GM12865 (cell line): ENCODE data around the gene SPECC1L.

ENCODE experiments used
- DNase-seq: peaks from one replicate; pipeline ENCODE4 v3.0.0; 2010; ENCODE audit warnings: low read depth
- H3K4me3 ChIP-seq: 2 replicates; pipeline ENCODE4 v1.5.1; 2011; ENCODE audit warnings: mild to moderate bottlenecking, low read depth, low read length, control low read depth
- TF ChIP-seq, protein P1 (sequence below): IDR thresholded peaks from 2 replicates; pipeline ENCODE4 v1.5.1; 2011; ENCODE audit warnings: low read length, control low read depth, low read depth, inconsistent platforms; ENCODE audit not compliant: insufficient read depth; ENCODE audit errors: missing control alignments

Gene SPECC1L, protein sequence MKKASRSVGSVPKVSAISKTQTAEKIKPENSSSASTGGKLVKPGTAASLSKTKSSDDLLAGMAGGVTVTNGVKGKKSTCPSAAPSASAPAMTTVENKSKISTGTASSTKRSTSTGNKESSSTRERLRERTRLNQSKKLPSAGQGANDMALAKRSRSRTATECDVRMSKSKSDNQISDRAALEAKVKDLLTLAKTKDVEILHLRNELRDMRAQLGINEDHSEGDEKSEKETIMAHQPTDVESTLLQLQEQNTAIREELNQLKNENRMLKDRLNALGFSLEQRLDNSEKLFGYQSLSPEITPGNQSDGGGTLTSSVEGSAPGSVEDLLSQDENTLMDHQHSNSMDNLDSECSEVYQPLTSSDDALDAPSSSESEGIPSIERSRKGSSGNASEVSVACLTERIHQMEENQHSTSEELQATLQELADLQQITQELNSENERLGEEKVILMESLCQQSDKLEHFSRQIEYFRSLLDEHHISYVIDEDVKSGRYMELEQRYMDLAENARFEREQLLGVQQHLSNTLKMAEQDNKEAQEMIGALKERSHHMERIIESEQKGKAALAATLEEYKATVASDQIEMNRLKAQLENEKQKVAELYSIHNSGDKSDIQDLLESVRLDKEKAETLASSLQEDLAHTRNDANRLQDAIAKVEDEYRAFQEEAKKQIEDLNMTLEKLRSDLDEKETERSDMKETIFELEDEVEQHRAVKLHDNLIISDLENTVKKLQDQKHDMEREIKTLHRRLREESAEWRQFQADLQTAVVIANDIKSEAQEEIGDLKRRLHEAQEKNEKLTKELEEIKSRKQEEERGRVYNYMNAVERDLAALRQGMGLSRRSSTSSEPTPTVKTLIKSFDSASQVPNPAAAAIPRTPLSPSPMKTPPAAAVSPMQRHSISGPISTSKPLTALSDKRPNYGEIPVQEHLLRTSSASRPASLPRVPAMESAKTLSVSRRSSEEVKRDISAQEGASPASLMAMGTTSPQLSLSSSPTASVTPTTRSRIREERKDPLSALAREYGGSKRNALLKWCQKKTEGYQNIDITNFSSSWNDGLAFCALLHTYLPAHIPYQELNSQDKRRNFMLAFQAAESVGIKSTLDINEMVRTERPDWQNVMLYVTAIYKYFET

DNA sequence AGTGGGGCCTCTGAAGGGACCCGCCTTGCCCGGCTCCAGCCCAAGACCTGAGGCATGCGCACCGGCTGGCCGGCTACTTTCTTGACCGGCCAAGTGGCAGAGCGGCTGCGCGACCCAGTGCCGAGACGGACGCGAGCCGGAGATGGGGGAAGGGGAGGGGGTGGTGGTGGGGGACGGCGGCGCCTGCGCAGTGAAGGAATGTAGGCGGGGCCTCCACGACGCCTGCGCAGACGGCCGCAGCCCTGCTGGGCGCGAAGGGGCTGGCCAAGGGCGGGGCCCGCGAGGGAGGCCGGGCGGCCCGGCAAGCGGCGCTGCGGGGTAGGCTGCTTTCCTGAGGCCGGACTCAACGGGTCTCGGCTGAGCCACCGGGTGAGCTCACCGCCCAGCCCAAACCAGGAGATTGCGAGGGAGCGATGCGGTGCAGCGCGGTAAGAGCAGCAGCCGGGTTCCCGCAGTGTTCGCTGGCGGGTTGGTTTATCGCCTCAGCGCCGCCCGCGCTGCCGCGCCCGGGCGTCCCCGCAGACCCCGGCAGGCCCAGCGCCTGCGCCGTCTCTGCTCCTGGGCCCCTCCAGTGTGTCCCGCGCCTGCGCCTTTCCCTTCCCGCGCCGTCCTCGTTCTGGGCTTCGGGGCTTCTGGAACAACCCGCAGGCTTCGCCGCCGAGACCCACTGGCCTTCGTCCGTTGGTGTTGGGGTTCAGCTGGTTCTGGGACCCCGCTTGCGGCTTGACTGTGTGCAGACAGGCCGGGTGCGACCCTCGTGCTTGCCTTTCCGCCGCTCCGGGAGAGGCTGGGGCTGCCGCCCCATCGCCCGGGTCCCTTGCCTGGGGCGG, at the start of gene SPECC1L:
SPECC1L (plus strand) TSS at position 276 of the 830 bp plus-strand sequence. CDS start 31,401 bp downstream, outside the sequence.
- peak; percentile 96 for DNase-seq
- TF ChIP-seq, protein P1, sequence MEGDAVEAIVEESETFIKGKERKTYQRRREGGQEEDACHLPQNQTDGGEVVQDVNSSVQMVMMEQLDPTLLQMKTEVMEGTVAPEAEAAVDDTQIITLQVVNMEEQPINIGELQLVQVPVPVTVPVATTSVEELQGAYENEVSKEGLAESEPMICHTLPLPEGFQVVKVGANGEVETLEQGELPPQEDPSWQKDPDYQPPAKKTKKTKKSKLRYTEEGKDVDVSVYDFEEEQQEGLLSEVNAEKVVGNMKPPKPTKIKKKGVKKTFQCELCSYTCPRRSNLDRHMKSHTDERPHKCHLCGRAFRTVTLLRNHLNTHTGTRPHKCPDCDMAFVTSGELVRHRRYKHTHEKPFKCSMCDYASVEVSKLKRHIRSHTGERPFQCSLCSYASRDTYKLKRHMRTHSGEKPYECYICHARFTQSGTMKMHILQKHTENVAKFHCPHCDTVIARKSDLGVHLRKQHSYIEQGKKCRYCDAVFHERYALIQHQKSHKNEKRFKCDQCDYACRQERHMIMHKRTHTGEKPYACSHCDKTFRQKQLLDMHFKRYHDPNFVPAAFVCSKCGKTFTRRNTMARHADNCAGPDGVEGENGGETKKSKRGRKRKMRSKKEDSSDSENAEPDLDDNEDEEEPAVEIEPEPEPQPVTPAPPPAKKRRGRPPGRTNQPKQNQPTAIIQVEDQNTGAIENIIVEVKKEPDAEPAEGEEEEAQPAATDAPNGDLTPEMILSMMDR = peak; percentile 14
- H3K4me3 ChIP-seq = peak within 1 kb of the TSS; percentile 99

DNA sequence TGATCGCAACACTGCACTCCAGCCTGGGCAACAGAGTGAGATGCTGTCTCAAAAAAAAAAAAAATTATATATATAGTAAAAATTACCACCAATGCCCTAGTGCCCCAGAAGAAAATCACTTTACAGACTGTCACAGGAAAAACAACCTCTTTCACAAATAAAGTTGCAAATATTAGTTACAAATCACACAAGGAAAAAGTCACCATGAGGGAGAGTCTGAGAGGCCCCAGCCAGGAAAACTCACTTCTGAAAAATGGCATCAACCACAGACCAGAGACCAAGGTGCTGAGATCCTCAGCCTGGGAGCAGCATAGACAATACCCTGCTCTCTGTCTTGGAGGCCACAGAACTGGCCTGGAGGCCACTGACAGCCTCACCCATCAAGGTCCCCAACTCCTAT, 46.2 kb upstream of the SPECC1L start:
- no peak overlapping the region for H3K4me3 ChIP-seq
- DNase-seq = no peak
- TF ChIP-seq, protein P1 = no peak

DNA sequence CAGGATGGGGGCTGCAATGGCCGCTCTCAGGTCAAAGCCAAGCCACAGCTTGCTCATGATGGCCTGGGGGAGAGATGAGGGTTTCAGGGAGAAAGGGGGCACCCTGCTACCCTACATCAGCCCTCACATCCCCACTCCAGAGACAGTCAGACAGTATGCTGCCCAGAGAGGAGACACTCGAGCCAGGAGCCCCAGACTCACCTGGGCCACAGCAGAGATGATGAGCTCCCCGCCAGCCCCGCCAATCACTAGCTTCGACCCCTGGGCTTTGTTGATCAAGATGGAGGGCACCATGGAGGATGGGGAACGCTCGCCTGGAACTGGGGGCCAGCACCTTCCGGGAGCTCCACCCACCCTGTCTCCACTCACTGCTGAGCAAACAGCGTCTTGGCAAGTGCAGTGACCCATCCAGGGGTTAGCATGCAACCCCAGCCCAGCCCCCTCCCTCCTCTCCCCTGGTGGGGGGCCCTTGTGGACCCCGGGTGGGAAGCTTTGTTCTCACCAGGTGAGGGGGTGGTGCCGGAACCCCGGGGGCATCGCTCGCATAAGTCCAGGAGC, 45.5 kb upstream of the SPECC1L start:
- no peak overlapping the region for H3K4me3 ChIP-seq
- TF ChIP-seq, protein P1 = no peak
- no peak for DNase-seq

DNA sequence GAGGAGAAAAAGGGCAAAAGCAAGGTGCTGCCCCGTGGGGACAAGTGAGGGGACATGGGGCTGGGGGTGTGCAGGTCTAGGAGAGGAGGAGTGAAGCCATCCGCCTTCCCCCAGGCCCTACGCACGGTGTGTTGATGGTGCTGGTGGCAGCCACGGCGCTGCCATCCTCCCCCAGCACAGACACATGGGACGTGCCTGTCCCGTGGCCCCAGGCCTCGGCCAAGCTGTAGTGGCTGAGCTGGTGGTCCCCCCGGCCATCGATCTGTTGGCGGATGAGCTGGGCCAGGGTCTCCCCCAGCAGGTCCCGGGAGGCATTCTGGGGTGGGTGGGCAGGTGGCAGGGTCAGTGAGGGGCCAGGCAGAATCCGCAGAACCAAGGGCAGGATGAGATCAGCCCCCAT, 44.7 kb upstream of the SPECC1L start:
- TF ChIP-seq, protein P1 = no peak
- no peak for DNase-seq
- H3K4me3 ChIP-seq = no peak overlapping the region

DNA sequence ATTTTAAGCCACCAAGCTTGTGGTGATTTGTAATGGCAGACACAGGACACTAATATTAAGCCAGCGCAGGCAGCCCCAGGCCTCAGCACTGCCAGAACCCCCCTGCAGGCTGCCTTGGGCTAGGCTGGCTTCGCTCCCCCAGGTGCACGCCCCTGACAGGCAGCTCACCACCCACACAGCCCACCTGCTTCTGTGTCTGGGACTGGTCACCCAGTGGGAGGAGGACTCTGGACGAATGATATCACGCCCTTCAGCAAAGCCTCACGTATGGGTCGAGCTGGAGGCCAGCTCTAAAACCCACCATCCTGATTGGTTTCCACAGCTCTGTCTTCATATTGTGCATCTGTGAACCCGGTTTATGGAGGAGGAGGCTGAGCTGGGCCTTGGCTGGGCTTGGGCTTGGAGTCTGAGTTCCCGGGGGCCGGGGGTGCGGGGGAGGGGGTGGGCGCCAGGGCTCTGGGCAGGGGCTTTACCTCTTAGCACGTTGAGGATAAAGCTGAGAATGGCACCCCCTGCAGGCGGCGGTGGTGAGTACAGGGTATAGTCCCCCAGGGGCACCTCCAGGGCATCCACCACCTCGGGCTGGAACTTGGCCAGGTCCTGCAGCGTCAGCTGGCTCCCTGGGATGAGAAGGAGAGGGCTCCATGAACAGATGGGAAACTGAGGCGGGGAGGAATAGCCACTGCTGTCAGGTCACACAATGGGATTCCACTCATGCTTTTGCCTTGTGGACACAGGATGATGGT, 39.5 kb upstream of the SPECC1L start:
- H3K4me3 ChIP-seq = no peak overlapping the region
- DNase-seq = peak; percentile 52
- TF ChIP-seq, protein P1 = peak; percentile 63
